B cell (primary cell): ENCODE measurements around the gene TMEM14C. TPM values are rescaled to one million over a fixed set of nuclear protein-coding genes. Genes with fewer than 3 reads are reported as not detected.

Experiments
- ATAC-seq: fragments of 200-7000 bp; cut with Tn5 transposase; one replicate; pipeline ENCODE4 v1.10.0; 2021; ENCODE audit warnings: low read depth, mild to moderate bottlenecking, moderate number of reproducible peaks, moderate library complexity
- CTCF ChIA-PET: fragments of 350-600 bp; sonication (Branson Sonifier 250); formaldehyde crosslinking; loops from one replicate; lab custom pipeline; 2021; ENCODE audit warnings: antibody characterized with exemption, inconsistent platforms; lab: Charles Lee
- POLR2A ChIA-PET: fragments of 350-600 bp; sonication (Branson Sonifier 250); formaldehyde crosslinking; loops from one replicate; lab custom pipeline; 2021; ENCODE audit warnings: antibody characterized with exemption; lab: Charles Lee
- DNase-seq: peaks from one replicate; pipeline ENCODE4 v3.0.0; 2013
- H2AFZ ChIP-seq: 2 replicates; pipeline ENCODE4 v1.6.1; 2012; ENCODE audit warnings: mild to moderate bottlenecking, low read depth, low read length; ENCODE audit not compliant: insufficient read depth, poor library complexity, severe bottlenecking
- H3K27ac ChIP-seq, 2 donors: 1 replicate in 1 of 2; 2 replicates in 1 of 2; pipeline ENCODE4 v1.5.1; 2012 to 2013; ENCODE audit warnings: low read length in 2 of 2, mild to moderate bottlenecking in 2 of 2, moderate library complexity in 1 of 2
- H3K27me3 ChIP-seq, 4 experiments: fragments of 200-600 bp in 1 of 4; sonication (generic) in 1 of 4; replicated peaks in 1 of 4; 1 replicate in 2 of 4; 2 replicates in 2 of 4; pipeline versions ENCODE4 v1.6.1 to v1.7.0; 2013 to 2016; ENCODE audit warnings: low read length in 3 of 4, mild to moderate bottlenecking in 2 of 4, mixed read lengths in 1 of 4, moderate library complexity in 1 of 4; ENCODE audit not compliant: insufficient read depth in 4 of 4, control insufficient read depth in 3 of 4; ENCODE audit errors: control extremely low read depth in 1 of 4
- H3K36me3 ChIP-seq, 2 experiments: replicated peaks in 1 of 2; 1 replicate in 1 of 2; 2 replicates in 1 of 2; pipeline versions ENCODE4 v1.6.1 to v1.7.1; 2013; ENCODE audit warnings: low read length in 1 of 2; ENCODE audit not compliant: insufficient read depth in 2 of 2, control insufficient read depth in 1 of 2; ENCODE audit errors: control extremely low read depth in 1 of 2, extremely low read depth in 1 of 2
- H3K4me1 ChIP-seq, 2 donors: fragments of 200-600 bp in 1 of 2; sonication (generic) in 1 of 2; 1 replicate in 1 of 2; 2 replicates in 1 of 2; pipeline versions ENCODE4 v1.5.1 to v1.6.1; 2013 to 2017; ENCODE audit warnings: low read length in 2 of 2; ENCODE audit not compliant: control insufficient read depth in 2 of 2, insufficient read depth in 2 of 2
- H3K4me2 ChIP-seq: replicated peaks from 2 replicates; pipeline ENCODE3; 2012; ENCODE audit warnings: mild to moderate bottlenecking, low read depth, low read length; ENCODE audit not compliant: poor library complexity, severe bottlenecking
- H3K4me3 ChIP-seq, 5 experiments: fragments of 200-600 bp in 1 of 5; sonication (generic) in 1 of 5; 1 replicate in 3 of 5; 2 replicates in 2 of 5; pipeline versions ENCODE4 v1.5.1 to v1.7.0; 2011 to 2016; ENCODE audit warnings: low read length in 4 of 5, mild to moderate bottlenecking in 4 of 5, low read depth in 2 of 5, control low read depth in 1 of 5, moderate library complexity in 1 of 5; ENCODE audit not compliant: insufficient read depth in 1 of 5; ENCODE audit errors: control extremely low read depth in 1 of 5, extremely low read depth in 1 of 5
- H3K79me2 ChIP-seq: fragments of 200-600 bp; sonication (generic); one replicate; pipeline ENCODE4 v1.6.0; 2016; ENCODE audit warnings: low read length; ENCODE audit not compliant: control insufficient read depth, insufficient read depth
- H3K9ac ChIP-seq: fragments of 200-600 bp; sonication (generic); 2 replicates; pipeline ENCODE4 v1.6.1; 2017; ENCODE audit warnings: mild to moderate bottlenecking, low read length, moderate library complexity
- H3K9me3 ChIP-seq, 3 donors: one replicate each; pipeline versions ENCODE4 v1.6.1 to v1.7.1; 2013; ENCODE audit warnings: low read length in 2 of 3; ENCODE audit not compliant: control insufficient read depth in 2 of 3, insufficient read depth in 1 of 3; ENCODE audit errors: control extremely low read depth in 1 of 3
- H4K20me1 ChIP-seq: 2 replicates; pipeline ENCODE4 v1.6.0; 2012; ENCODE audit warnings: mild to moderate bottlenecking, low read length; ENCODE audit not compliant: insufficient read depth, control insufficient read depth, poor library complexity, severe bottlenecking
- H3K27ac Mint-ChIP-seq: one replicate; pipeline ENCODE4 v1.8.0; 2021; ENCODE audit warnings: mixed read lengths
- H3K27me3 Mint-ChIP-seq: one replicate; pipeline ENCODE4 v1.8.0; 2021; ENCODE audit warnings: mixed read lengths
- H3K4me1 Mint-ChIP-seq: one replicate; pipeline ENCODE4 v1.8.0; 2021; ENCODE audit warnings: mixed read lengths
- H3K4me3 Mint-ChIP-seq: one replicate; pipeline ENCODE4 v1.8.0; 2021; ENCODE audit warnings: mixed read lengths
- H3K9me3 Mint-ChIP-seq: one replicate; pipeline ENCODE4 v1.8.0; 2022; ENCODE audit warnings: mixed read lengths; ENCODE audit not compliant: insufficient read depth
- EZH2 ChIP-seq: IDR thresholded peaks from 2 replicates; pipeline ENCODE4 v1.6.1; 2012; ENCODE audit warnings: borderline replicate concordance, low read depth, mild to moderate bottlenecking, moderate library complexity, low read length; ENCODE audit not compliant: insufficient read depth, poor library complexity, severe bottlenecking
- WGBS: methylation state at CpG from one replicate; pipeline ENCODE4 v1.1.5; 2013; ENCODE audit warnings: missing lambda C conversion rate; ENCODE audit not compliant: insufficient coverage; 5-methylcytosine and 5-hydroxymethylcytosine counted together
- intact Hi-C: fragments of 100-400 bp; cut with micrococcal nuclease; formaldehyde crosslinking; loops from one replicate; pipeline ENCODE4 v1.10.0; 2022
- polyA plus RNA-seq: library from polyadenylated mRNA; depleted of rRNA; stranded (reverse); fragments of >200 nt; gene quantifications from 2 replicates; pipeline ENCODE4 v1.2.3, GENCODE V29; 2012
- total RNA-seq, 2 donors: library from RNA; stranded (reverse); fragments of 120-200 nt in 1 of 2; gene quantifications; 1 replicate in 1 of 2; 2 replicates in 1 of 2; pipeline versions ENCODE4 v1.2.3 to v1.2.4, GENCODE V29; 2013 to 2022
- TF ChIP-seq, protein P1 (sequence below): fragments of 200-600 bp; IDR thresholded peaks from one replicate; pipeline ENCODE4 v1.8.0; 2022; ENCODE audit warnings: antibody characterized with exemption, mild to moderate bottlenecking

Gene TMEM14C
- total and polyA plus RNA-seq, 2 donors (not counting 1 experiment from before 2014, with no cell fraction given): 31.7 to 39.1 TPM

GRCh38 chr6:10747251-10747972 lies 24.5 kb downstream of the TMEM14C start, which contains the start of gene TMEM14B:
Gene TMEM14B, plus strand, starts transcription at chr6:10747805. Its CDS starts 1,441 bp downstream, at chr6:10749246.
- no peaks in the 10 kb centered on the region for H3K27me3 Mint-ChIP-seq

More at GRCh38 chr6:10747251-10747972, 24.5 kb downstream of the TMEM14C start, which contains the start of gene TMEM14B:
- DNase-seq (peak; percentile 99), ATAC-seq (peak; percentile 98)
- intact Hi-C loops: loop anchor here (1.0 to 5.0 kb wide), 8 partner anchors 24 to 790 kb away; partner anchors contain the start of genes C6orf52, MAK, PAK1IP1 and SMIM13
- Histone ChIP-seq H3K4me3 (peak within 1 kb of the TSS; percentile 64 to 89 (median 85)), H3K4me2 (peak within 1 kb of the TSS; percentile 86), H3K27ac (peak within 1 kb of the TSS; percentile 56 to 76), H3K9ac (peak within 1 kb of the TSS; percentile 79), H3K36me3 (peaks cover 4 to 18% of the 10 kb centered on the region in 2 experiments), H2AFZ (peak within 1 kb of the TSS; percentile 91), H4K20me1 (peaks cover 8% of the 10 kb centered on the region), H3K27me3 (no peaks in the 10 kb centered on the region), H3K4me1 (peaks cover 17 to 25% of the 10 kb centered on the region in 2 donors), H3K9me3 (no peaks in the 10 kb centered on the region), H3K79me2 (peaks cover 38% of the 10 kb centered on the region)
- CTCF ChIA-PET: interaction anchor here (0.7 to 4.2 kb wide), 6 partner anchors 10 to 272 kb away, joined by 3 to 18 read pairs (median 4); no protein-coding TSS in a partner anchor
- TF ChIP-seq, protein P1, sequence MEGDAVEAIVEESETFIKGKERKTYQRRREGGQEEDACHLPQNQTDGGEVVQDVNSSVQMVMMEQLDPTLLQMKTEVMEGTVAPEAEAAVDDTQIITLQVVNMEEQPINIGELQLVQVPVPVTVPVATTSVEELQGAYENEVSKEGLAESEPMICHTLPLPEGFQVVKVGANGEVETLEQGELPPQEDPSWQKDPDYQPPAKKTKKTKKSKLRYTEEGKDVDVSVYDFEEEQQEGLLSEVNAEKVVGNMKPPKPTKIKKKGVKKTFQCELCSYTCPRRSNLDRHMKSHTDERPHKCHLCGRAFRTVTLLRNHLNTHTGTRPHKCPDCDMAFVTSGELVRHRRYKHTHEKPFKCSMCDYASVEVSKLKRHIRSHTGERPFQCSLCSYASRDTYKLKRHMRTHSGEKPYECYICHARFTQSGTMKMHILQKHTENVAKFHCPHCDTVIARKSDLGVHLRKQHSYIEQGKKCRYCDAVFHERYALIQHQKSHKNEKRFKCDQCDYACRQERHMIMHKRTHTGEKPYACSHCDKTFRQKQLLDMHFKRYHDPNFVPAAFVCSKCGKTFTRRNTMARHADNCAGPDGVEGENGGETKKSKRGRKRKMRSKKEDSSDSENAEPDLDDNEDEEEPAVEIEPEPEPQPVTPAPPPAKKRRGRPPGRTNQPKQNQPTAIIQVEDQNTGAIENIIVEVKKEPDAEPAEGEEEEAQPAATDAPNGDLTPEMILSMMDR: no peak
- TF ChIP-seq EZH2: no peak
- POLR2A ChIA-PET: interaction anchor here (0.5 to 1.5 kb wide), 7 partner anchors 13 to 213 kb away, joined by 3 to 9 read pairs (median 4); partner anchors contain the start of genes C6orf52, PAK1IP1 and TMEM14C
- Mint-ChIP-seq H3K4me3 (peak within 1 kb of the TSS; percentile 95), H3K27ac (peak within 1 kb of the TSS; percentile 91), H3K4me1 (peaks cover 29% of the 10 kb centered on the region), H3K9me3 (no peaks in the 10 kb centered on the region)
- WGBS: under 1% methylated on average over 48 of the region's 52 CpGs
